Measurements from ENCODE around the gene EIF4E3. TPM values are rescaled to one million over a fixed set of nuclear protein-coding genes. Genes with fewer than 3 reads are reported as not detected.

Gene EIF4E3
- total RNA-seq, 1 donor from 2014 or later = 3.5 TPM

GRCh38 chr3:71673486-71673885 is 51.7 kb downstream of the EIF4E3 start:
- no peak overlapping the region for H3K9ac ChIP-seq (ENCODE audit: low read length)
- Mint-ChIP-seq H3K9me3 (ENCODE audit: unreplicated experiment) (no peaks in the 10 kb centered on the region), H3K36me3 (ENCODE audit: low read depth, unreplicated experiment) (no peaks in the 10 kb centered on the region), H3K4me1 (ENCODE audit: low read depth, unreplicated experiment) (peaks cover 10% of the 10 kb centered on the region), H3K27me3 (ENCODE audit: low read depth, unreplicated experiment) (no peaks in the 10 kb centered on the region), H3K4me3 (ENCODE audit: unreplicated experiment) (no peak overlapping the region), H3K27ac (ENCODE audit: unreplicated experiment) (no peak overlapping the region)
- H3K27me3 ChIP-seq (ENCODE audit: insufficient read depth, low read length) = no peaks in the 10 kb centered on the region
- H3K4me2 ChIP-seq (ENCODE audit: low read length) = no peak overlapping the region
- no peak for FAIRE-seq
- no peaks in the 10 kb centered on the region for H3K36me3 ChIP-seq (ENCODE audit: insufficient read depth, low read length)
- peaks cover 8% of the 10 kb centered on the region for H3K4me1 ChIP-seq (ENCODE audit: insufficient read depth, low read length)
- TF ChIP-seq CTCF (IDR thresholded peaks at IDR 0.05; ENCODE audit: insufficient read depth, low read depth, low read length) (no peak), EZH2 (IDR thresholded peaks at IDR 0.05; ENCODE audit: insufficient read depth, low read length) (no peak)
- no peaks in the 10 kb centered on the region for H4K20me1 ChIP-seq (ENCODE audit: insufficient read depth, low read length)
- no peak overlapping the region for H2AFZ ChIP-seq (ENCODE audit: low read depth, low read length)
- no peaks in the 10 kb centered on the region for H3K9me3 ChIP-seq (ENCODE audit: insufficient read depth, low read depth, low read length)
- no peak overlapping the region for H3K27ac ChIP-seq (ENCODE audit: low read depth, low read length)
- no peaks in the 10 kb centered on the region for H3K79me2 ChIP-seq (ENCODE audit: insufficient read depth, low read length)
- no peak overlapping the region for H3K4me3 ChIP-seq (ENCODE audit: insufficient read depth, low read depth, low read length)
- DNase-seq (ENCODE audit: low read depth) = peak; percentile 53

GRCh38 chr3:71672807-71673206 is 52.4 kb downstream of the EIF4E3 start:
- H3K36me3 ChIP-seq (ENCODE audit: insufficient read depth, low read length) = no peaks in the 10 kb centered on the region
- no peaks in the 10 kb centered on the region for H3K36me3 Mint-ChIP-seq (ENCODE audit: low read depth, unreplicated experiment)
- H4K20me1 ChIP-seq (ENCODE audit: insufficient read depth, low read length) = no peaks in the 10 kb centered on the region
- H3K4me2 ChIP-seq (ENCODE audit: low read length) = no peak overlapping the region
- peak overlapping the region; percentile 36 for H3K4me3 Mint-ChIP-seq (ENCODE audit: unreplicated experiment)
- peaks cover 10% of the 10 kb centered on the region for H3K4me1 Mint-ChIP-seq (ENCODE audit: low read depth, unreplicated experiment)
- no peaks in the 10 kb centered on the region for H3K9me3 Mint-ChIP-seq (ENCODE audit: unreplicated experiment)
- H3K9ac ChIP-seq (ENCODE audit: low read length) = no peak overlapping the region
- no peak overlapping the region for H3K27ac Mint-ChIP-seq (ENCODE audit: unreplicated experiment)
- H3K4me3 ChIP-seq (ENCODE audit: insufficient read depth, low read depth, low read length) = no peak overlapping the region
- FAIRE-seq (no peak), DNase-seq (ENCODE audit: low read depth) (no peak)
- H3K9me3 ChIP-seq (ENCODE audit: insufficient read depth, low read depth, low read length) = no peaks in the 10 kb centered on the region
- H3K27ac ChIP-seq (ENCODE audit: low read depth, low read length) = peak overlapping the region; percentile 7
- H3K27me3 ChIP-seq (ENCODE audit: insufficient read depth, low read length) = no peaks in the 10 kb centered on the region
- peaks cover 8% of the 10 kb centered on the region for H3K4me1 ChIP-seq (ENCODE audit: insufficient read depth, low read length)
- H3K79me2 ChIP-seq (ENCODE audit: insufficient read depth, low read length) = no peaks in the 10 kb centered on the region
- no peaks in the 10 kb centered on the region for H3K27me3 Mint-ChIP-seq (ENCODE audit: low read depth, unreplicated experiment)
- H2AFZ ChIP-seq (ENCODE audit: low read depth, low read length) = no peak overlapping the region
- TF ChIP-seq CTCF (IDR thresholded peaks at IDR 0.05; ENCODE audit: insufficient read depth, low read depth, low read length) (no peak), EZH2 (IDR thresholded peaks at IDR 0.05; ENCODE audit: insufficient read depth, low read length) (no peak)

- H3K4me2 ChIP-seq (ENCODE audit: low read length) = no peak overlapping the region
- peaks cover 10% of the 10 kb centered on the region for H3K4me1 Mint-ChIP-seq (ENCODE audit: low read depth, unreplicated experiment)
- H3K27me3 ChIP-seq (ENCODE audit: insufficient read depth, low read length) = no peaks in the 10 kb centered on the region
- H3K36me3 Mint-ChIP-seq (ENCODE audit: low read depth, unreplicated experiment) = no peaks in the 10 kb centered on the region
- H4K20me1 ChIP-seq (ENCODE audit: insufficient read depth, low read length) = no peaks in the 10 kb centered on the region
- peaks cover 8% of the 10 kb centered on the region for H3K4me1 ChIP-seq (ENCODE audit: insufficient read depth, low read length)
- H3K79me2 ChIP-seq (ENCODE audit: insufficient read depth, low read length) = no peaks in the 10 kb centered on the region
- H3K27ac Mint-ChIP-seq (ENCODE audit: unreplicated experiment) = no peak overlapping the region
- DNase-seq (ENCODE audit: low read depth) = no peak
- H3K9ac ChIP-seq (ENCODE audit: low read length) = no peak overlapping the region
- no peak overlapping the region for H3K4me3 ChIP-seq (ENCODE audit: insufficient read depth, low read depth, low read length)
- H3K4me3 Mint-ChIP-seq (ENCODE audit: unreplicated experiment) = no peak overlapping the region
- H3K27me3 Mint-ChIP-seq (ENCODE audit: low read depth, unreplicated experiment) = no peaks in the 10 kb centered on the region
- no peak for TF ChIP-seq CTCF (IDR thresholded peaks at IDR 0.05; ENCODE audit: insufficient read depth, low read depth, low read length)
- TF ChIP-seq EZH2 (IDR thresholded peaks at IDR 0.05; ENCODE audit: insufficient read depth, low read length) = no peak
- H2AFZ ChIP-seq (ENCODE audit: low read depth, low read length) = no peak overlapping the region
- peaks cover under 1% of the 10 kb centered on the region for H3K9me3 Mint-ChIP-seq (ENCODE audit: unreplicated experiment)
- no peaks in the 10 kb centered on the region for H3K36me3 ChIP-seq (ENCODE audit: insufficient read depth, low read length)
- no peak overlapping the region for H3K27ac ChIP-seq (ENCODE audit: low read depth, low read length)
- H3K9me3 ChIP-seq (ENCODE audit: insufficient read depth, low read depth, low read length) = no peaks in the 10 kb centered on the region
- no peak for FAIRE-seq
Measured at GRCh38 chr3:71672340-71672739, 52.9 kb downstream of the EIF4E3 start.

Measured in astrocyte (in vitro differentiated cells and primary cell).